Kidney tubule cell (primary cell): ENCODE data around the gene NRTN.

Experiments
- DNase-seq: peaks from one replicate; pipeline ENCODE4 v3.0.0-alpha.2; 2018; ENCODE audit warnings: low spot score

The NRTN gene

GRCh38 chr19:5790559-5791520 is 14.0 kb upstream of the NRTN start, which contains the start of gene DUS3L:
TSS of gene DUS3L (minus strand) at chr19:5791163. CDS start at chr19:5791141, 22 bp downstream.
- DNase-seq: peak; percentile 98

- no peak for DNase-seq
Observed at GRCh38 chr19:5792224-5792623, 12.6 kb upstream of the NRTN start.

GRCh38 chr19:5793188-5793587 is 11.7 kb upstream of the NRTN start:
- no peak for DNase-seq

GRCh38 chr19:5795382-5795919 is 9.4 kb upstream of the NRTN start:
- DNase-seq: no peak

- DNase-seq: no peak
Observed at GRCh38 chr19:5798244-5798643, 6.6 kb upstream of the NRTN start.

GRCh38 chr19:5799247-5800241 is 5.3 kb upstream of the NRTN start:
- no peak for DNase-seq

- no peak for DNase-seq
Observed at GRCh38 chr19:5800361-5801270, 4.3 kb upstream of the NRTN start.

- no peak for DNase-seq
Observed at GRCh38 chr19:5801796-5802619, 2.9 kb upstream of the NRTN start.

GRCh38 chr19:5803441-5803751 is 1.5 kb upstream of the NRTN start:
- no peak for DNase-seq

- peak; percentile 88 for DNase-seq
Observed at GRCh38 chr19:5803752-5804515, 933 bp upstream of the NRTN start.

GRCh38 chr19:5805462-5806132 is 730 bp downstream of the NRTN start:
- peak; percentile 43 for DNase-seq

- no peak for DNase-seq
Observed at GRCh38 chr19:5806133-5806489, 1.2 kb downstream of the NRTN start.

GRCh38 chr19:5806905-5807304 is 2.0 kb downstream of the NRTN start:
- no peak for DNase-seq

- no peak for DNase-seq
Observed at GRCh38 chr19:5808120-5808816, 3.4 kb downstream of the NRTN start.

- no peak for DNase-seq
Observed at GRCh38 chr19:5809053-5809452, 4.2 kb downstream of the NRTN start.

GRCh38 chr19:5809469-5809868 is 4.6 kb downstream of the NRTN start:
- no peak for DNase-seq

GRCh38 chr19:5811117-5811516 is 6.2 kb downstream of the NRTN start:
- no peak for DNase-seq

GRCh38 chr19:5814123-5814851 is 9.4 kb downstream of the NRTN start:
- no peak for DNase-seq
